IMR-90 (cell line): ENCODE data around the gene DRC3. TPM values are rescaled to one million over a fixed set of nuclear protein-coding genes. Genes with fewer than 3 reads are reported as not detected.

ENCODE experiments used
- ATAC-seq: fragments of 200-7000 bp; cut with Tn5 transposase; 2 replicates; pipeline ENCODE4 v1.9.1; 2020; ENCODE audit warnings: low read depth, mild to moderate bottlenecking, moderate library complexity
- BruUV-seq: library from RNA; stranded (reverse); fragments of 400-500 nt; replicated peaks from 2 replicates; lab custom pipeline; 2021; lab: Mats Ljungman, UMichigan
- CTCF ChIA-PET: fragments of 300-600 bp; formaldehyde crosslinking; extraction: SDS; loops from one replicate; lab custom pipeline; 2021; ENCODE audit warnings: antibody characterized with exemption; lab: Yijun Ruan, JAX
- POLR2A ChIA-PET: fragments of 300-600 bp; sonication (Branson Sonifier 250); formaldehyde crosslinking; loops from one replicate; lab custom pipeline; 2022; ENCODE audit warnings: antibody characterized with exemption; ENCODE audit not compliant: unreplicated experiment; lab: Charles Lee
- DNase-seq: peaks from one replicate; pipeline ENCODE4 v3.0.0; 2013
- H2AFZ ChIP-seq: replicated peaks from 2 replicates; pipeline ENCODE3; 2013; ENCODE audit warnings: low read length, mild to moderate bottlenecking; ENCODE audit not compliant: poor library complexity
- H2AK5ac ChIP-seq: 2 replicates; pipeline ENCODE4 v1.6.1; 2013; ENCODE audit warnings: low read depth, low read length, inconsistent platforms
- H2AK9ac ChIP-seq: replicated peaks from 2 replicates; pipeline ENCODE3; 2013; ENCODE audit warnings: mild to moderate bottlenecking, low read depth, low read length, moderate library complexity; ENCODE audit not compliant: poor library complexity
- H2BK120ac ChIP-seq: 2 replicates; pipeline ENCODE4 v1.6.1; 2013; ENCODE audit warnings: low read depth, low read length, inconsistent platforms
- H2BK15ac ChIP-seq: 3 replicates; pipeline ENCODE4 v1.6.1; 2013; ENCODE audit warnings: low read depth, low read length, inconsistent platforms
- H2BK20ac ChIP-seq: 2 replicates; pipeline ENCODE4 v1.6.1; 2013; ENCODE audit warnings: low read depth, mild to moderate bottlenecking, inconsistent platforms, low read length, moderate library complexity
- H2BK5ac ChIP-seq: 2 replicates; pipeline ENCODE4 v1.6.1; 2013; ENCODE audit warnings: mild to moderate bottlenecking, low read depth, low read length, inconsistent platforms; ENCODE audit not compliant: poor library complexity, severe bottlenecking
- H3K14ac ChIP-seq: replicated peaks from 2 replicates; pipeline ENCODE4 v1.6.1; 2013; ENCODE audit warnings: low read depth, low read length, inconsistent platforms
- H3K18ac ChIP-seq: 2 replicates; pipeline ENCODE4 v1.6.1; 2013; ENCODE audit warnings: low read depth, low read length, control low read depth
- H3K23ac ChIP-seq: 2 replicates; pipeline ENCODE4 v1.6.1; 2013; ENCODE audit warnings: low read depth, low read length, inconsistent platforms
- H3K27ac ChIP-seq: 2 replicates; pipeline ENCODE4 v1.5.1; 2013; ENCODE audit warnings: mild to moderate bottlenecking, control low read depth, low read length; ENCODE audit not compliant: insufficient read depth
- H3K27me3 ChIP-seq: 2 replicates; pipeline ENCODE4 v1.6.1; 2013; ENCODE audit warnings: low read length; ENCODE audit not compliant: control insufficient read depth, insufficient read depth
- H3K36me3 ChIP-seq: 2 replicates; pipeline ENCODE4 v1.6.1; 2013; ENCODE audit warnings: low read length, mixed read lengths; ENCODE audit not compliant: control insufficient read depth, insufficient read depth
- H3K4ac ChIP-seq: 2 replicates; pipeline ENCODE4 v1.6.1; 2013; ENCODE audit warnings: low read depth, low read length, inconsistent platforms
- H3K4me1 ChIP-seq: 2 replicates; pipeline ENCODE4 v1.6.1; 2013; ENCODE audit warnings: low read length, mixed read lengths; ENCODE audit not compliant: control insufficient read depth, insufficient read depth
- H3K4me2 ChIP-seq: 2 replicates; pipeline ENCODE4 v1.6.1; 2013; ENCODE audit warnings: low read depth, mild to moderate bottlenecking, control low read depth, low read length, moderate library complexity
- H3K4me3 ChIP-seq: 2 replicates; pipeline ENCODE4 v1.5.1; 2013; ENCODE audit warnings: low read depth, mild to moderate bottlenecking, control low read depth, low read length, moderate library complexity; ENCODE audit not compliant: insufficient read depth
- H3K56ac ChIP-seq: 2 replicates; pipeline ENCODE4 v1.6.1; 2013; ENCODE audit warnings: low read length, inconsistent platforms; ENCODE audit not compliant: insufficient read depth; ENCODE audit errors: extremely low read depth
- H3K79me1 ChIP-seq, 2 experiments: 2 replicates each; pipeline ENCODE4 v1.6.1; 2013; ENCODE audit warnings: low read length in 2 of 2, inconsistent platforms in 1 of 2, low read depth in 1 of 2
- H3K9ac ChIP-seq: 2 replicates; pipeline ENCODE4 v1.6.1; 2013; ENCODE audit warnings: low read depth, low read length, control low read depth
- H3K9me1 ChIP-seq: 2 replicates; pipeline ENCODE4 v1.6.1; 2013; ENCODE audit warnings: low read length, inconsistent platforms; ENCODE audit not compliant: insufficient read depth
- H3K9me3 ChIP-seq: 2 replicates; pipeline ENCODE4 v1.6.1; 2013; ENCODE audit warnings: low read length; ENCODE audit not compliant: control insufficient read depth, insufficient read depth
- H4K20me1 ChIP-seq: 2 replicates; pipeline ENCODE4 v1.6.1; 2013; ENCODE audit warnings: low read length, inconsistent platforms; ENCODE audit not compliant: insufficient read depth
- H4K5ac ChIP-seq: 2 replicates; pipeline ENCODE4 v1.6.1; 2013; ENCODE audit warnings: mild to moderate bottlenecking, low read depth, low read length, control low read depth
- H4K8ac ChIP-seq, 2 experiments: 2 replicates each; pipeline ENCODE4 v1.6.1; 2013; ENCODE audit warnings: low read depth in 2 of 2, low read length in 2 of 2, control low read depth in 1 of 2, inconsistent platforms in 1 of 2
- H4K91ac ChIP-seq: 2 replicates; pipeline ENCODE4 v1.6.1; 2013; ENCODE audit warnings: low read depth, low read length, inconsistent platforms; ENCODE audit not compliant: insufficient read depth
- BHLHE40 ChIP-seq: fragments of 150-350 bp; IDR thresholded peaks from 2 replicates; pipeline ENCODE4 v1.6.1; 2016; ENCODE audit warnings: mild to moderate bottlenecking, low read depth, low read length
- CEBPB ChIP-seq: IDR thresholded peaks from 2 replicates; pipeline ENCODE4 v1.6.1; 2012; ENCODE audit warnings: low read depth, low read length, improper control_type of control experiment
- CHD1 ChIP-seq: IDR thresholded peaks from 2 replicates; pipeline ENCODE4 v1.6.1; 2012; ENCODE audit warnings: low read depth, low read length, improper control_type of control experiment
- MAFK ChIP-seq: IDR thresholded peaks from 2 replicates; pipeline ENCODE4 v1.6.1; 2012; ENCODE audit warnings: low read depth, low read length, improper control_type of control experiment
- MAZ ChIP-seq: IDR thresholded peaks from 2 replicates; pipeline ENCODE4 v1.6.1; 2012; ENCODE audit warnings: low read depth, mild to moderate bottlenecking, low read length, improper control_type of control experiment, moderate library complexity, borderline replicate concordance
- MXI1 ChIP-seq: IDR thresholded peaks from 2 replicates; pipeline ENCODE4 v1.6.1; 2012; ENCODE audit warnings: low read depth, mild to moderate bottlenecking, low read length, moderate library complexity, borderline replicate concordance
- NFE2L2 ChIP-seq: fragments of 150-350 bp; IDR thresholded peaks from 2 replicates; pipeline ENCODE4 v1.6.1; 2016; ENCODE audit warnings: low read depth, mild to moderate bottlenecking, low read length
- POLR2A ChIP-seq: IDR thresholded peaks from 2 replicates; pipeline ENCODE4 v1.6.1; 2012; ENCODE audit warnings: mild to moderate bottlenecking, low read depth, low read length
- RFX5 ChIP-seq: IDR thresholded peaks from 2 replicates; pipeline ENCODE4 v1.8.0; 2012; ENCODE audit warnings: low read depth, mild to moderate bottlenecking, low read length, moderate library complexity
- SMC3 ChIP-seq: fragments of 150-350 bp; IDR thresholded peaks from 2 replicates; pipeline ENCODE4 v1.6.1; 2016; ENCODE audit warnings: low read depth, mild to moderate bottlenecking, antibody characterized with exemption, low read length, moderate library complexity
- WGBS, 2 experiments: methylation state at CpG; one replicate each; pipeline versions ENCODE4 v1.1.5 to v1.1.7; 2013; ENCODE audit warnings: missing lambda C conversion rate in 2 of 2; ENCODE audit not compliant: insufficient read length in 1 of 2; ENCODE audit errors: extremely low coverage in 2 of 2; 5-methylcytosine and 5-hydroxymethylcytosine counted together
- dilution Hi-C: fragments of 300-500 bp; cut with HindIII; formaldehyde crosslinking; loops from one replicate; pipeline ENCODE4 v1.14.3; 2018; ENCODE audit warnings: low sequenced_read_pairs; ENCODE audit not compliant: unreplicated experiment
- in situ Hi-C: fragments of 300-500 bp; cut with MboI; formaldehyde crosslinking; loops from 3 replicates; pipeline ENCODE4 v1.14.3; 2019; ENCODE audit warnings: low sequenced_read_pairs, inconsistent platforms, mixed read lengths
- intact Hi-C: fragments of 100-400 bp; cut with micrococcal nuclease; formaldehyde crosslinking; loops from 2 replicates; pipeline ENCODE4 v1.10.0; 2022
- polyA plus RNA-seq, 3 experiments: library from polyadenylated mRNA; depleted of rRNA; stranded (reverse); fragments of >200 nt; gene quantifications; 2 replicates each; pipeline ENCODE4 v1.2.3, GENCODE V29; 2012; ENCODE audit warnings: low replicate concordance in 1 of 3
- total RNA-seq: library from RNA; depleted of rRNA; stranded (reverse); fragments of >200 nt; gene quantifications from 2 replicates; pipeline ENCODE4 v1.2.3, GENCODE V29; 2012
- TF ChIP-seq, protein P1 (sequence below): conservative IDR thresholded peaks from 2 replicates; pipeline ENCODE4 v1.5.1; 2012; ENCODE audit warnings: mild to moderate bottlenecking, low read depth, low read length, improper control_type of control experiment

Gene DRC3
- total and polyA plus RNA-seq, 2 of the 4 experiments (the other 2 are of a cell fraction): 0.55 to 0.72 TPM

DNA sequence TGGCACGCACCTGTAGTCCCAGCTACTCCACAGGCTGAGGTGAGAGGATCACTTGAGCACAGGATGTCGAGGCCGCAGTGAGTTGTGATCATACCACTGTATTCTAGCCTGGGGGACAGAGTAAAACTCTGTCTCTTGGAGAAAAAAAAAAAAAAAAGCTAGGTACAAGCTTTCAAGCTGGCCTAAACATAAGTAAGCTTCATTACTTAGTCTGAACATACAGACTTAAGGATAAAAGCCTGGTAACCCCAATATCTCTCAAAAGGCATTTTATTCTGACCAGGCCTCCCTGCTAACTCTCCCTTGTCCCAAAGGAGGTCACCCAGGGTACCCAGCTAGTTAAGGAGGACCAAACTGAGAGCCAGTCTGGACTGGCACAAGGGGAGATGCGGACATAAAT is 46.6 kb upstream of the DRC3 start:
- Histone ChIP-seq H3K27me3 (no peaks in the 10 kb centered on the region), H2BK20ac (no peak overlapping the region), H3K36me3 (no peaks in the 10 kb centered on the region), H3K18ac (no peak overlapping the region), H2BK120ac (no peak overlapping the region), H3K4me1 (peaks cover 31% of the 10 kb centered on the region), H3K14ac (no peak overlapping the region; the same call in 1 of the 2 replicates), H3K9ac (no peak overlapping the region), H3K79me1 (peaks cover 41 to 78% of the 10 kb centered on the region in 2 experiments), H3K4ac (peak overlapping the region; percentile 6; the same call in 1 of the 2 replicates), H3K27ac (no peak overlapping the region), H2AK5ac (peak overlapping the region; percentile 70; the same call in 1 of the 2 replicates), H4K91ac (no peak overlapping the region), H4K5ac (no peak overlapping the region), H3K4me3 (no peak overlapping the region), H3K4me2 (no peak overlapping the region), H3K23ac (no peak overlapping the region), H2AFZ (no peak overlapping the region), H2BK5ac (no peak overlapping the region), H2AK9ac (peak overlapping the region; percentile 47), H2BK15ac (no peak overlapping the region), H3K9me1 (peaks cover 27% of the 10 kb centered on the region), H3K9me3 (no peaks in the 10 kb centered on the region), H4K8ac (no peak overlapping the region), H3K56ac (no peak overlapping the region), H4K20me1 (peaks cover 3% of the 10 kb centered on the region; the same call in 1 of the 2 replicates)
- CTCF ChIA-PET: interaction anchor here (0.6 to 0.7 kb wide), 2 partner anchors 129 to 256 kb away, joined by 4 read pairs; no protein-coding TSS in a partner anchor
- dilution Hi-C loops (no loop called here), intact Hi-C loops (no loop called here), in situ Hi-C loops (no loop called here)
- BruUV-seq: no TSS peak
- no peak for ATAC-seq
- TF ChIP-seq POLR2A (no peak), MXI1 (no peak), BHLHE40 (no peak), RFX5 (no peak), NFE2L2 (no peak), CHD1 (no peak), MAFK (no peak), SMC3 (no peak), CEBPB (no peak), MAZ (no peak)
- TF ChIP-seq, protein P1, sequence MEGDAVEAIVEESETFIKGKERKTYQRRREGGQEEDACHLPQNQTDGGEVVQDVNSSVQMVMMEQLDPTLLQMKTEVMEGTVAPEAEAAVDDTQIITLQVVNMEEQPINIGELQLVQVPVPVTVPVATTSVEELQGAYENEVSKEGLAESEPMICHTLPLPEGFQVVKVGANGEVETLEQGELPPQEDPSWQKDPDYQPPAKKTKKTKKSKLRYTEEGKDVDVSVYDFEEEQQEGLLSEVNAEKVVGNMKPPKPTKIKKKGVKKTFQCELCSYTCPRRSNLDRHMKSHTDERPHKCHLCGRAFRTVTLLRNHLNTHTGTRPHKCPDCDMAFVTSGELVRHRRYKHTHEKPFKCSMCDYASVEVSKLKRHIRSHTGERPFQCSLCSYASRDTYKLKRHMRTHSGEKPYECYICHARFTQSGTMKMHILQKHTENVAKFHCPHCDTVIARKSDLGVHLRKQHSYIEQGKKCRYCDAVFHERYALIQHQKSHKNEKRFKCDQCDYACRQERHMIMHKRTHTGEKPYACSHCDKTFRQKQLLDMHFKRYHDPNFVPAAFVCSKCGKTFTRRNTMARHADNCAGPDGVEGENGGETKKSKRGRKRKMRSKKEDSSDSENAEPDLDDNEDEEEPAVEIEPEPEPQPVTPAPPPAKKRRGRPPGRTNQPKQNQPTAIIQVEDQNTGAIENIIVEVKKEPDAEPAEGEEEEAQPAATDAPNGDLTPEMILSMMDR: no peak
- POLR2A ChIA-PET: no interaction called here
- no peak for DNase-seq
- 89% methylated on average over 2 of the region's 4 CpGs; no CpG with 5 or more reads in 1 of the 2 experiments for WGBS, 2 experiments
